K562 (cell line): ENCODE results near the gene TBXAS1. TPM values are rescaled to one million over a fixed set of nuclear protein-coding genes. Genes with fewer than 3 reads are reported as not detected.
A peak's percentile ranks its signal among the peaks of the same experiment; 100 is the strongest.
"Not testable (repeated sequence)": the region's sequence is repeated elsewhere in the genome, so short reads cannot be mapped to it uniquely, and the experiment has no call there.

Experiments
- ATAC-seq: fragments of 200-7000 bp; cut with Tn5 transposase; 3 replicates; pipeline ENCODE4 v1.9.1; 2020; ENCODE audit warnings: moderate library complexity
- BruUV-seq: library from RNA; stranded (reverse); fragments of 400-500 nt; replicated peaks from 2 replicates; lab custom pipeline; 2021; lab: Mats Ljungman, UMichigan
- CTCF ChIA-PET: fragments of 300-600 bp; formaldehyde crosslinking; extraction: SDS; loops from one replicate; lab custom pipeline; 2021; ENCODE audit warnings: low intra/inter-chr PET ratio; lab: Yijun Ruan, JAX
- POLR2A ChIA-PET: fragments of 300-600, 350-650 bp; sonication (Branson Sonifier 250); formaldehyde crosslinking; extraction: SDS; loops from one replicate; lab custom pipeline; 2021; ENCODE audit warnings: antibody characterized with exemption, inconsistent platforms; lab: Yijun Ruan, JAX
- DNase-seq, 4 experiments: peaks; one replicate each; pipeline versions ENCODE4 v3.0.0 to v3.0.0-alpha.2; 2011 to 2018; ENCODE audit warnings: low spot score in 3 of 4, mixed read lengths in 3 of 4; ENCODE audit errors: extremely low read depth in 1 of 4
- FAIRE-seq: peaks from 2 replicates; lab custom pipeline; 2011; peaks lifted over from hg19 to GRCh38; lab: Jason Lieb, UNC
- H2AFZ ChIP-seq: 2 replicates; pipeline ENCODE4 v1.6.0; 2011; ENCODE audit warnings: low read depth, low read length, control low read depth, inconsistent platforms
- H3K27ac ChIP-seq: fragments of 200-600 bp; 3 replicates; pipeline ENCODE4 v1.8.0; 2011; ENCODE audit warnings: low read depth, mild to moderate bottlenecking, control low read depth, inconsistent platforms, low read length, moderate library complexity, mixed read lengths; ENCODE audit errors: extremely low read depth
- H3K27me3 ChIP-seq, 2 experiments: fragments of 300-600 bp in 1 of 2; 2 replicates in 1 of 2; 3 replicates in 1 of 2; pipeline versions ENCODE4 v1.6.0 to v1.8.0; 2011; ENCODE audit warnings: inconsistent platforms in 2 of 2, low read length in 2 of 2, mild to moderate bottlenecking in 1 of 2, mixed read lengths in 1 of 2, moderate library complexity in 1 of 2; ENCODE audit not compliant: control insufficient read depth in 2 of 2, insufficient read depth in 2 of 2
- H3K36me3 ChIP-seq: fragments of 300-600 bp; 3 replicates; pipeline ENCODE4 v1.8.0; 2011; ENCODE audit warnings: mild to moderate bottlenecking, low read length, inconsistent platforms; ENCODE audit not compliant: control insufficient read depth, insufficient read depth
- H3K4me1 ChIP-seq, 2 experiments: fragments of 200-600 bp in 1 of 2; replicated peaks in 1 of 2; 2 replicates in 1 of 2; 3 replicates in 1 of 2; pipeline versions ENCODE4 v1.5.1 to v1.8.0; 2011; ENCODE audit warnings: inconsistent platforms in 2 of 2, low read length in 2 of 2, mild to moderate bottlenecking in 1 of 2, mixed read lengths in 1 of 2, moderate library complexity in 1 of 2; ENCODE audit not compliant: control insufficient read depth in 2 of 2, insufficient read depth in 2 of 2
- H3K4me2 ChIP-seq: 2 replicates; pipeline ENCODE4 v1.6.1; 2011; ENCODE audit warnings: low read length, control low read depth, inconsistent platforms, mixed read lengths; ENCODE audit not compliant: insufficient read depth
- H3K4me3 ChIP-seq: fragments of 200-600 bp; sonication (generic), shearing (Covaris generic); 2 replicates; pipeline ENCODE4 v1.5.1; 2016; ENCODE audit warnings: control low read depth, inconsistent platforms
- H3K79me2 ChIP-seq: fragments of 200-600 bp; 3 replicates; pipeline ENCODE4 v1.8.0; 2011; ENCODE audit warnings: low read length, inconsistent platforms; ENCODE audit not compliant: control insufficient read depth, insufficient read depth
- H3K9ac ChIP-seq, 2 experiments: 2 replicates each; pipeline versions ENCODE4 v1.6.0 to v1.6.1; 2011; ENCODE audit warnings: low read depth in 2 of 2, low read length in 2 of 2, control low read depth in 1 of 2, inconsistent platforms in 1 of 2, mild to moderate bottlenecking in 1 of 2, mixed read lengths in 1 of 2; ENCODE audit not compliant: insufficient read depth in 1 of 2
- H3K9me1 ChIP-seq: one replicate; pipeline ENCODE4 v1.6.0; 2011; ENCODE audit warnings: inconsistent platforms, mild to moderate bottlenecking, low read length, moderate library complexity; ENCODE audit not compliant: control insufficient read depth, insufficient read depth
- H3K9me3 ChIP-seq: replicated peaks from 2 replicates; pipeline ENCODE4 v1.5.1; 2011; ENCODE audit warnings: low read depth, low read length, inconsistent platforms; ENCODE audit not compliant: control insufficient read depth, insufficient read depth
- H4K20me1 ChIP-seq: replicated peaks from 2 replicates; pipeline ENCODE4 v1.6.1; 2011; ENCODE audit warnings: low read length, inconsistent platforms, mixed read lengths; ENCODE audit not compliant: control insufficient read depth, insufficient read depth
- ADNP ChIP-seq: fragments of 200-800 bp; sonication (Bioruptor generic); IDR thresholded peaks from 2 replicates; pipeline ENCODE4 v1.6.1; 2016; ENCODE audit warnings: missing genetic modification characterization, missing compliant biosample characterization
- ATF3 ChIP-seq, 2 experiments: fragments of 450-650 bp in 1 of 2; sonication (generic) in 1 of 2; formaldehyde crosslinking in 1 of 2; IDR thresholded peaks in 1 of 2; conservative IDR thresholded peaks in 1 of 2; 2 replicates each; pipeline versions ENCODE4 v1.6.1 to v1.8.1; 2016 to 2023; ENCODE audit warnings: mild to moderate bottlenecking in 2 of 2, moderate library complexity in 2 of 2, inconsistent platforms in 1 of 2, missing genetic modification reagents in 1 of 2
- BCOR ChIP-seq: fragments of 450-650 bp; IDR thresholded peaks from 2 replicates; pipeline ENCODE4 v1.6.1; 2016
- BRCA1 ChIP-seq, 2 experiments: fragments of 450-650 bp in 1 of 2; sonication (generic) in 1 of 2; formaldehyde crosslinking in 1 of 2; IDR thresholded peaks; 2 replicates each; pipeline versions ENCODE4 v1.5.0 to v1.6.1; 2017 to 2020; ENCODE audit warnings: mild to moderate bottlenecking in 1 of 2, missing genetic modification reagents in 1 of 2
- E2F6 ChIP-seq, 2 experiments: IDR thresholded peaks; 2 replicates each; pipeline ENCODE4 v1.6.1; 2011; ENCODE audit warnings: borderline replicate concordance in 1 of 2, control low read depth in 1 of 2, low read depth in 1 of 2, low read length in 1 of 2, mild to moderate bottlenecking in 1 of 2, mixed read lengths in 1 of 2, moderate library complexity in 1 of 2; ENCODE audit not compliant: insufficient read depth in 1 of 2, insufficient read length in 1 of 2, poor library complexity in 1 of 2, severe bottlenecking in 1 of 2; ENCODE audit errors: extremely low read depth in 1 of 2
- EGR1 ChIP-seq: fragments of 450-650 bp; conservative IDR thresholded peaks from 2 replicates; pipeline ENCODE4 v1.6.1; 2017; ENCODE audit warnings: mild to moderate bottlenecking
- ETV1 ChIP-seq: fragments of 450-650 bp; conservative IDR thresholded peaks from 2 replicates; pipeline ENCODE4 v1.6.1; 2016; ENCODE audit warnings: missing genetic modification characterization, control low read depth, low read depth, missing compliant biosample characterization
- KAT7 ChIP-seq: sonication (generic); formaldehyde crosslinking; IDR thresholded peaks from 2 replicates; pipeline ENCODE4 v1.8.0; 2022; ENCODE audit warnings: missing genetic modification reagents, mild to moderate bottlenecking, borderline replicate concordance
- TCF3 ChIP-seq: sonication (generic); formaldehyde crosslinking; IDR thresholded peaks from 2 replicates; pipeline ENCODE4 v1.4.0; 2020; ENCODE audit warnings: mild to moderate bottlenecking, missing genetic modification reagents
- TFE3 ChIP-seq: fragments of 450-650 bp; formaldehyde crosslinking; IDR thresholded peaks from 2 replicates; pipeline ENCODE4 v1.4.0; 2020; ENCODE audit warnings: mild to moderate bottlenecking, mixed read lengths
- WGBS: fragments of 100-300 bp; shearing (Covaris generic); methylation state at CpG from one replicate; pipeline ENCODE4 v1.1.6; 2016; ENCODE audit warnings: low coverage, mixed read lengths; ENCODE audit not compliant: insufficient coverage; ENCODE audit errors: missing lambda C conversion rate; 5-methylcytosine and 5-hydroxymethylcytosine counted together
- in situ Hi-C: fragments of 300-500 bp; cut with MboI; formaldehyde crosslinking; loops from 4 replicates; pipeline ENCODE4 v1.15.0; 2018; ENCODE audit warnings: inconsistent platforms, mixed read lengths
- intact Hi-C: fragments of 100-400 bp; cut with micrococcal nuclease; formaldehyde crosslinking; loops from 2 replicates; pipeline ENCODE4 v1.14.2; 2022
- polyA plus RNA-seq, 8 experiments: library from polyadenylated mRNA; depleted of rRNA in 4 of 8; stranded (reverse) in 5 of 8; unstranded in 3 of 8; fragments of >200 nt; fragmentation: Nextera tagmentation in 2 of 8; fragmentation: Illumina TruSeq in 1 of 8; extraction: Ambion mirVana in 2 of 8; extraction: Trizol in 1 of 8; gene quantifications; 2 replicates each; pipeline versions ENCODE4 v1.2.1 to v1.2.3, GENCODE V29; 2011 to 2014; ENCODE audit warnings: inconsistent platforms in 1 of 8, missing spikeins in 1 of 8
- total RNA-seq, 7 experiments: library from RNA; depleted of rRNA in 6 of 7; stranded (reverse); fragments of >200 nt in 6 of 7; fragmentation: Illumina TruSeq in 2 of 7; extraction: Trizol in 2 of 7; gene quantifications; 2 replicates each; pipeline versions ENCODE4 v1.2.1 to v1.2.3, GENCODE V29; 2011 to 2021; ENCODE audit warnings: low replicate concordance in 1 of 7

Gene TBXAS1
- total and polyA plus RNA-seq, 9 of the 15 experiments (the other 6 are each of a cell fraction or from before 2014, with no cell fraction given) = 1.1 to 8.3 (median 1.9) TPM

GRCh38 chr7:139929221-139929620, 100.2 kb downstream of the TBXAS1 start:
- H3K4me2 ChIP-seq; intact Hi-C loops; FAIRE-seq; CTCF ChIA-PET; BruUV-seq; DNase-seq; H3K36me3 ChIP-seq; H3K27ac ChIP-seq; H3K9me1 ChIP-seq; in situ Hi-C loops; H2AFZ ChIP-seq; ATAC-seq; H3K4me1 ChIP-seq; H3K9ac ChIP-seq; H3K9me3 ChIP-seq; H3K4me3 ChIP-seq; H3K79me2 ChIP-seq; H4K20me1 ChIP-seq; H3K27me3 ChIP-seq; TF ChIP-seq ATF3 (CRISPR knock-in tag; conservative IDR thresholded peaks at IDR 0.05): not testable (repeated sequence)
- 77% methylated on average over 7 of the region's 8 CpGs for WGBS
- POLR2A ChIA-PET = interaction anchor here (0.7 kb wide), 1 partner anchor 15 kb away, joined by 3 read pairs; no protein-coding TSS in a partner anchor
- TF ChIP-seq EGR1 (peak; percentile 40), ATF3 (IDR thresholded peaks at IDR 0.05) (peak; percentile 39; the same call in 1 of the 2 replicates)

GRCh38 chr7:139930286-139930965, 101.4 kb downstream of the TBXAS1 start:
- FAIRE-seq (no peak), DNase-seq (no peak), ATAC-seq (no peak; the same call in 2 of the 3 replicates)
- intact Hi-C loops = no loop called here
- in situ Hi-C loops = no loop called here
- Histone ChIP-seq H3K4me2 (no peak overlapping the region), H3K4me1 (no peaks in the 10 kb centered on the region; a peak in 1 of 5 replicates), H3K9me1 (no peaks in the 10 kb centered on the region), H3K36me3 (peaks cover 9% of the 10 kb centered on the region; the same call in 2 of the 3 replicates), H3K4me3 (no peak overlapping the region), H3K79me2 (no peaks in the 10 kb centered on the region), H3K9me3 (no peaks in the 10 kb centered on the region), H3K9ac (no peak overlapping the region), H3K27ac (no peak overlapping the region), H3K27me3 (no peaks in the 10 kb centered on the region), H2AFZ (no peak overlapping the region), H4K20me1 (no peaks in the 10 kb centered on the region)
- WGBS = 68% methylated on average over 6 of the region's 6 CpGs
- POLR2A ChIA-PET = no interaction called here
- CTCF ChIA-PET = no interaction called here
- BruUV-seq = no TSS peak
- no peak for TF ChIP-seq TCF3 (CRISPR knock-in tag)
- no peak for TF ChIP-seq ETV1 (tag)
- TF ChIP-seq E2F6 (IDR thresholded peaks at IDR 0.05; ENCODE audit: borderline replicate concordance in 1 of 2, extremely low read depth in 1 of 2, insufficient read depth in 1 of 2, insufficient read length in 1 of 2, low read depth in 1 of 2, low read length in 1 of 2, poor library complexity in 1 of 2, severe bottlenecking in 1 of 2) = no peak
- TF ChIP-seq ADNP = peak; percentile 63
- TF ChIP-seq BCOR = peak; percentile 75
- TF ChIP-seq TFE3 (CRISPR knock-in tag) = no peak
- TF ChIP-seq BRCA1 (IDR thresholded peaks at IDR 0.05) = no peak
- no peak for TF ChIP-seq BRCA1 (CRISPR knock-in tag; IDR thresholded peaks at IDR 0.05)
- no peak for TF ChIP-seq KAT7 (CRISPR knock-in tag)
